ENCODE measurements around the gene HIF1A.

The HIF1A gene

DNA sequence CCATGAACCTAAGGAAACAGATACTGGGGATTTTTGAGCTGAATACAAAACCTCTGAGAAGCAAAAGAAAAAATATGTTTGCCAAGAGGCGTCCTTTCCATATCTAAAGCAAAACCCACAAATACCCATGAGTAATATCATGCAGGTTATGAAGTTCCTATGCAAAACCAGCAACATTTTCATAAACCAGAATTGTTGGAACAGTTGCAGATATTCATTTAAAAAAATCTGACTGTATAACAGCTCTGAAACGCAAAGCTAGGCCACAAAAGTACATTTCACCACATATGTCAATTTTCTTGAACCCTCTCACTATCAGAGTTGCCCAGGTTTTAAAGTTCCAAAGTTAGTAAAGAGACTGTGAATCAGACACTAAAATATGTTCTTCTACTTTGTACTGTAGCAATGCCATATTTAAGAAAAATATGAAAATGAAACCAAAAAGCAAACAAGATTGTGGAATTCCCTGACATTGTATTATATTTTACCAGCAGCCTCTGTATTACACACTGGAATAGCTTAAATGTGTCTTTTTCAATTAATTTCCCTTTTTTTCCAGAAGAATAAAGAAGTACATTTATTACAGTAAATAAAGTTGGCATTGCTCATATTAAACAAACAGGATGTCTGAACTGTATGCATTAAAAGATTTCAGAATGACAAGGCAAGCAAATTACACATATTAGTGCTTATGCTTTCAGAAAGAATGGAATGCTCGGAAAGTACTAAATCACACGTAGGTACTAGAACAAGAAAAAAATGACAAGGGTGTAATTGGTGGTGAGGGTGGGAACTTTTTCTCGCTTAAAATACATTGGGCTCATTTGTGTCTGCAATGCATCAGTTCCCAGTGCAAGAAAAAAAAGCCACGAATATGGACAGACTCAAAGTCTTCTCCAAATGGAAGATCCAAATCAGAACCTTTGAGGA lies 33.6 kb upstream of the HIF1A start:
- TF ChIP-seq, protein P1, sequence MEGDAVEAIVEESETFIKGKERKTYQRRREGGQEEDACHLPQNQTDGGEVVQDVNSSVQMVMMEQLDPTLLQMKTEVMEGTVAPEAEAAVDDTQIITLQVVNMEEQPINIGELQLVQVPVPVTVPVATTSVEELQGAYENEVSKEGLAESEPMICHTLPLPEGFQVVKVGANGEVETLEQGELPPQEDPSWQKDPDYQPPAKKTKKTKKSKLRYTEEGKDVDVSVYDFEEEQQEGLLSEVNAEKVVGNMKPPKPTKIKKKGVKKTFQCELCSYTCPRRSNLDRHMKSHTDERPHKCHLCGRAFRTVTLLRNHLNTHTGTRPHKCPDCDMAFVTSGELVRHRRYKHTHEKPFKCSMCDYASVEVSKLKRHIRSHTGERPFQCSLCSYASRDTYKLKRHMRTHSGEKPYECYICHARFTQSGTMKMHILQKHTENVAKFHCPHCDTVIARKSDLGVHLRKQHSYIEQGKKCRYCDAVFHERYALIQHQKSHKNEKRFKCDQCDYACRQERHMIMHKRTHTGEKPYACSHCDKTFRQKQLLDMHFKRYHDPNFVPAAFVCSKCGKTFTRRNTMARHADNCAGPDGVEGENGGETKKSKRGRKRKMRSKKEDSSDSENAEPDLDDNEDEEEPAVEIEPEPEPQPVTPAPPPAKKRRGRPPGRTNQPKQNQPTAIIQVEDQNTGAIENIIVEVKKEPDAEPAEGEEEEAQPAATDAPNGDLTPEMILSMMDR (IDR thresholded peaks at IDR 0.05; ENCODE audit: low read depth, low read length, missing control alignments), result no peak
- peak; percentile 66 for DNase-seq (ENCODE audit: low read depth)
- H3K4me3 ChIP-seq (ENCODE audit: low read depth, low read length), result peak overlapping the region; percentile 39; the same call in 1 of the 2 replicates

DNA sequence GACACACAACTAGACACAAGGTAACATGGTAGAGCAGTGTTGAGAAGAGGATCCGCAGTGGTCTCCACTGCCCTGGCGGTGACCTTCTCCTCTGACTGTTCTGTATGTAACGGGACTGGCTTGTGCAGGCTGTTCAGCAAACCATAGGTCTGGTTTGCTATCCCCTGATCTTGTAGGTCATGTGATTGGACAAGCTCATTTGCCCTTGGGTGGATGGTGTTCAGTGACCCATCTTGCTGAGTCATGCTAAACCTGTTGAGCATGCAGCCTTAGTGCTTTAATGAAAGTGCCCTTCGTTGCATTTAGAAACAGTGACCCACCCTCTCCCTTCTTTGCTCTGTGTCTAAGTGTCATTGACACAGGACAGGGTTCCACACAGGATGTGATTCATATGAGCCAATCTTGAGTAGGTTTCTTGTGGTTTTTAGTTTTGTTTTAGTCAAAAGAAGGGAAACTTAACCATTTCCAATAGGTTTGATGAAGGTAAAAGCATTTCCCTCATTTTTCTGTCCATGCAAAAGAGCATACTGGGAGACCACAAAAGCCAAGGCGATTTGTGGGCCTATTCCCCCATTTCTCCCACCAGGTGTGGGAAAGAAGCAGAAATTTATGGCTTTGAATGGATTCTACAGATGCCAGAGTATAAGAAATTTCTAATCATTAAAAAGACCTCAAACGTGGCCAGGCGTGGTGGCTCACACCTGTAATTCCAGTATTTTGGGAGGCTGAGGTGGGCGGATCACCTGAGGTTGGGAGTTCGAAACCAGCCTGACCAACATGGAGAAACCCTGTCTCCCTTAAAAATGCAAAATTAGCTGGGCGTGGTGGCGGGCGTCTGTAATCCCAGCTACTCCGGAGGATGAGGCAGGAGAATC lies 32.6 kb upstream of the HIF1A start:
- TF ChIP-seq, protein P1 (IDR thresholded peaks at IDR 0.05; ENCODE audit: low read depth, low read length, missing control alignments), result no peak
- peak overlapping the region; percentile 43; the same call in 1 of the 2 replicates for H3K4me3 ChIP-seq (ENCODE audit: low read depth, low read length)
- DNase-seq (ENCODE audit: low read depth), result peak; percentile 100

DNA sequence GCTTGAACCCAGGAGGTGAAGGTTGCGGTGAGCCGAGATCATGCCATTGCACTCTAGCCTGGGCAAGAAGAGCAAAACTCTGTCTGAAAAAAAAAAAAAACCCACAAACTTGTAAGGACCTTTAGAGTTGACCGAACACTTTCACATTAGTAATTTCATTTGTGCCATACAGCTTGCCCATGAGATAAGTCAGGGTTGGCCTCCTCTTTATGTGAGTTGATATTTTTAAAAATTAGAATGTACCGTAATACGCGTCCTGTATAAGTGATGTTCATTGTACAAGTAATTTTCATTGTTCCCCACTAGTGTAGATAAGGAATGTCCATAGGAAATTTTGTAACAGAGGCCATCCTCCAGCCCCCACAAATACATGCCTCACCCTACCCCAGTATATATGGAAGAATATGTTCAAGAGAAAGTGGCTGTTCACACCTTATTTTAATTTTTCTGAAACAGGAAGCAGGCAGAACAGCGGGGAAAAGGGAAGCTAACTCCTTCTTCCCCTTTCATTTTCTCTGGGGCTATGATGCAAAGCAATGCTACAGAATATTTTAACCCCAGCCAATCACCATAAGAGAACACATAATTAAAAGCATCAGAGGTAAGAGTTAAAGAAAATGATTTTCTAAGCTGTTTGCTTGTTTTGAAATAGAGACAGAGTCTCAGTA lies 31.9 kb upstream of the HIF1A start:
- H3K4me3 ChIP-seq (ENCODE audit: low read depth, low read length), result peak overlapping the region; percentile 31; the same call in 1 of the 2 replicates
- TF ChIP-seq, protein P1 (IDR thresholded peaks at IDR 0.05; ENCODE audit: low read depth, low read length, missing control alignments), result no peak

DNA sequence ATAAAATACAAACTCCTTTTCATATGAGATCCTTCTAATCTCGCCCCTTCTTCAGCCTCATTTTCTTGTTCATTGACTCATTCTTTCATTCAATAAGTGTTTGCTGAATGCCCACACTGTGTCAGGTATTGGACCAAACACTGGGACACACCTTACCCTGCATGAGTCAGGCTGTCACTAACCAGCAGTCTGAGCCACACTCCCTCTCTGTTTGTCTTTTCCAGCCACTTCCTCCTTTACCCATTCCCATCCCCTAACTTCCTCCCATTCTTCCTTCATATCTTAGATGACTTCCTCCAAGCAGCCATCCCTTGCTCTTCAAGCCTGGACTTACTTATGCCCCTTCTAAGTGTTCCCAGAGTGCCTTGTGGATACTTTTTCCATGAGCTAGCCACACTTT lies 27.0 kb upstream of the HIF1A start:
- H3K4me3 ChIP-seq (ENCODE audit: low read depth, low read length), result no peak overlapping the region
- TF ChIP-seq, protein P1 (IDR thresholded peaks at IDR 0.05; ENCODE audit: low read depth, low read length, missing control alignments), result no peak
- DNase-seq (ENCODE audit: low read depth), result no peak

More for the DNA sequence above, 31.9 kb upstream of the HIF1A start:
- peak; percentile 58 for DNase-seq (ENCODE audit: low read depth)

DNA sequence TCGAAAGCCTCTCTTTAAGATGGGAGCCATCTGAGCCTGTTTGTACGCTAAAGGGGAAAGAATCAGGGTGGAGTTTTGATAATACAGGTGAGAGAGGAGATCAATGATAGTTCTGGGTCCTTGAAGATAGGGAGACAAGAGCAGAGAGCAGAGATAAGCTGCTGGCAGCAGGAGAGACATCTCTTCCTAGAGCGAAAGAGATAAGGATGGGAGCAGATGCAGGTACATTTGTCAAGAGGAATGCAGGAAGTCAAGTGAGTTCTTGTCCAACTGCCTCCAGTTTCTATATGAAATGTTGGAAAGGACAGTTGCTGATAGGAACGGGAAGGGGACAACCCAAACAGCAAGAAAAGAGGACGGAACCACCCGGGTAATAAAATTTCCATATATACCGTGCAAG lies 24.7 kb upstream of the HIF1A start:
- DNase-seq (ENCODE audit: low read depth), result no peak
- no peak overlapping the region for H3K4me3 ChIP-seq (ENCODE audit: low read depth, low read length)
- TF ChIP-seq, protein P1 (IDR thresholded peaks at IDR 0.05; ENCODE audit: low read depth, low read length, missing control alignments), result no peak

DNA sequence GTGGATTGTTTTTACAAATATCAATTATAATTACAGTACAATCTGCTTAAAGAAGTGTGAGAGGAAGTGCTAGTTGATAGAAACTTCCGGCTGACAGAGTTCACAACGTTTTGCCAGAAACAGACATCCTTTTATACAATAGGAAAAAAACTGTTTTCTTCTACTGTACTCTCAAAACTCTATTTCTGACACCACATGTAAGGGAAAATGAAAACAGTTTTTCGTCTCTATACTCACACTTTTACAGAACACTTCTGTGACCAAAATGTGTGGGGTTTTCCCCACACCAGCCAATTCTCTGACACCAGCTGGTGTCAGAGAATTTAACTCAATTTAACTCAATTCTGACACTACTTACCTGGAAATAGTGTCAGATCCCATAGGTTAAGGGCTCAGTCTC lies 24.2 kb upstream of the HIF1A start:
- TF ChIP-seq, protein P1 (IDR thresholded peaks at IDR 0.05; ENCODE audit: low read depth, low read length, missing control alignments), result no peak
- DNase-seq (ENCODE audit: low read depth), result peak; percentile 37
- H3K4me3 ChIP-seq (ENCODE audit: low read depth, low read length), result no peak overlapping the region

All from GM12864 (cell line).